Caki2 (cell line): ENCODE results near the gene KDM2B. TPM values are rescaled to one million over a fixed set of nuclear protein-coding genes. Genes with fewer than 3 reads are reported as not detected.

Source experiments
- DNase-seq: peaks from one replicate; pipeline ENCODE4 v3.0.0-alpha.2; 2015; ENCODE audit warnings: low read depth
- in situ Hi-C: cut with HindIII; loops from 2 replicates; pipeline ENCODE4 v1.10.0; 2016; ENCODE audit warnings: low sequenced_read_pairs, low pct_unique_long_range_greater_than_20kb, mixed read lengths
- total RNA-seq: library from RNA; depleted of rRNA; stranded (reverse); fragments of >200 nt; shearing (Covaris generic); gene quantifications from 2 replicates; pipeline ENCODE4 v1.2.3, GENCODE V29; 2014; ENCODE audit warnings: low replicate concordance

The KDM2B gene
- total RNA-seq, 1 experiment from 2014 or later, result 25.8 TPM

DNA sequence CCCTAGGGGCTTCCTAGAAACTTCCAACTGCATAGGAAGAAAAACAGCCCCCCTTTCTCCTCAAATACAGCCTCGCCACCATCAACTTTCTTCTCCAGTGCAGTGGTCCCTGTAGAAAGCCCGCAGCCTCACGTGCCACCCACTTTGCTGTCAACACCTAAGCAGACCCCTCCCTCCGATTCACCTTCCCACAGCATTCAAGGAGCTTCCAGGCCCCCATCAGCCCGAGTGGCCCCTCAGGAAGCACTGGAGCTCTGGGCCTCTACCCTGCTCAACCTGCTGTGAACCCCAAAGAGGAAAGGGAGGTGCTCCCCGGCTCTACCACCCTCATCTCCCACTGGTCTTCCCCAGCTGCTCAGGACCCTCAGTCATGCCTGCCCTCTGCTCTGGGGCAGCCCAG lies 125.9 kb downstream of the KDM2B start:
- in situ Hi-C loops, result no loop called here
- no peak for DNase-seq

DNA sequence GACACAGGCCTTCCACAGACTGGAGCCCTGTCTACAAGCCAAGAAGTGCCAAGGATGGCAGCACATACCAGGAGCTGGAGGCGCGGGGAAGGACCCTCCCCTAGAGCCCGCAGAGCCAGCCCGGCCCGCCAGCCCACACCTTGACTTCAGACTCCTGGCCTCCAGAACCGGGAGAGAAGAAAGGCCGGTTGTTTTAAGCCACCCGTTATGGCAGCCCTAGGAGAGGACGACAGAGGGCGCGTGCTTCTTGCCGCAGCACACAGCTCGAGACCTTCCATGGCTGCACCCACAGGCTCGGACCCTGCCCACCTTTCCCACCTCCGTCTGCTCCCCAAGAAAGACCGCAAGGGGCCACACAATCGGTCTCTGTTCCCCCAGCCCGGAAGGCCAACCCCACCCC lies 127.2 kb downstream of the KDM2B start:
- in situ Hi-C loops, result no loop called here
- no peak for DNase-seq

- in situ Hi-C loops, result no loop called here
- DNase-seq, result no peak
Observed at GRCh38 chr12:121452985-121453360, 127.8 kb downstream of the KDM2B start.

DNA sequence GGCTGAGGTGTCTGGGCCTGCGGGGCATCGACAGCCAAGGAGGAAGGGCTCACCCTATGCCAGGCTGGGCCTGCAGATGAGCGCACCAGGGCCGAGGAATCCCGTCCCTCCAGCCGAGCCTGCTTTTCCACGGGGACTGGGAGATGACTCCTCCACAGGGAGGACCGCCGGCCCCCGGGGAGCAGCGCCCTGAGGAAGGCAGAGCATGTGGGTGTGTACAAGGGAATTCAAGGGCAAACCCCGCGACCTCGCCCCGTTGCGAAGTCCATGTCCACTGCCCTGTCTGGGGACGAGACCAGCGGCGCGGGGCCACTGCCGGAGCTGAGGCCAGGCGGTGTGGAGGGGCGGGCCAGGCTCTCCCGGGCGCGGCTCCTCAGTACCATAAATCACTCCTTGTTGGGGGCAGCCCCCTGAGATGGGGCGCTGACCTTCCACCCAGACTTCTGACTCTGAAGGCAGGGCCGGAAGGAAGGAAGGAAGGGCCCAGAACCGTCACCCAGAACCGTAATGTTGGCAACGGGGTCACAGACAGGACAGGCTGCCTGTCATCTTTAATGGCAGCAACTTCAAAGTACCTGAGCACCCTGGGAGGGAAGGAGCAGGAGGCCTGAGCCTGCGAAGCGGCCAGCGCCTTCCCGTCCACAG lies 128.4 kb downstream of the KDM2B start:
- in situ Hi-C loops, result no loop called here
- DNase-seq, result no peak

GRCh38 chr12:121451961-121452339 lies 128.9 kb downstream of the KDM2B start:
- in situ Hi-C loops, result no loop called here
- DNase-seq, result no peak

DNA sequence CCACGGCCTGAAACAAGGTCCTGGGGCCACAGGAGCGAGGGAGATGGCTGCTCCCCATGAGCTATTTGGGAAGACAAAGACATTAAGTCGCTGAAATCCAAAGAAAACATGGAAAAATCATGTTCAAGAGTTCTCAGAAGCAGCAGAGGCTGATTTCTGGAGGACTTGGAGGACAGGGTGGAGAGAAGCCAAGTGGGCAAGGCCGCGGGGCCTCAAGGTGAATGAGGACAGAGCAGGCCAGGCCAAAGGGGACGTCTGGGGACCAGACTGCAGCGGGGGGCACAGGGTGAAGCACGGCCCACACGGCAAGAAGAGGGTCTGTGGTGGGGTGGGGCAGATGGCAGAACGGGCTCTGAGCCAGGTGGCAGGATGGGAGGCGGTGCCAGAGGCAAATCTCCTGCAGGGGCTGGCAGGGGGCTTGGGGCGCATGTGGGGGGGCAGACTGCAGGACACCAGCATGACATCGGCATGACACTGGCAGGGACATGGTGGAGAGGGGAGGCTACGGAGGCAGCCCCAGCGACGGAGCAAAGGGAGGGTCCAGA lies 132.0 kb downstream of the KDM2B start:
- in situ Hi-C loops, result no loop called here
- DNase-seq, result no peak

- in situ Hi-C loops, result no loop called here
- no peak for DNase-seq
Observed at GRCh38 chr12:121446750-121447149, 134.1 kb downstream of the KDM2B start.

DNA sequence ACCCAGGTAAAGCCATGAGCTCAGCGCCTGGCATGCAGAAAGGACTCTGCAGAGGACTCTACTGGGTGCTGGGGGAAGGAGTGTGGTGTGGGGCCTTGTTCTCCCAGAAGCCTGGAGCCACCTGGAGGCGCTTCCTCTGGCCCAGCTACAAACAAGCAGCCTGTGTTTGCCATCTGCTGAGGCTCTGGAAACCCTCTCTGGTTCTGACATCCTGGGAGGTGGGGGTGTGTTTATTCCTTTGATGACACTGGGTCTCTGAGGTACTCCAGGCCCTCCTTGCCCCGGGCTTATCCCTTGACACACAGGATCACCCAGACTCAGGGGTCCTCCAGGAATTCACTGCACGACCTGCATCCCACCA lies 136.0 kb downstream of the KDM2B start:
- DNase-seq, result no peak
- in situ Hi-C loops, result no loop called here

GRCh38 chr12:121443911-121444841 lies 136.6 kb downstream of the KDM2B start:
- no peak for DNase-seq
- in situ Hi-C loops, result no loop called here

DNA sequence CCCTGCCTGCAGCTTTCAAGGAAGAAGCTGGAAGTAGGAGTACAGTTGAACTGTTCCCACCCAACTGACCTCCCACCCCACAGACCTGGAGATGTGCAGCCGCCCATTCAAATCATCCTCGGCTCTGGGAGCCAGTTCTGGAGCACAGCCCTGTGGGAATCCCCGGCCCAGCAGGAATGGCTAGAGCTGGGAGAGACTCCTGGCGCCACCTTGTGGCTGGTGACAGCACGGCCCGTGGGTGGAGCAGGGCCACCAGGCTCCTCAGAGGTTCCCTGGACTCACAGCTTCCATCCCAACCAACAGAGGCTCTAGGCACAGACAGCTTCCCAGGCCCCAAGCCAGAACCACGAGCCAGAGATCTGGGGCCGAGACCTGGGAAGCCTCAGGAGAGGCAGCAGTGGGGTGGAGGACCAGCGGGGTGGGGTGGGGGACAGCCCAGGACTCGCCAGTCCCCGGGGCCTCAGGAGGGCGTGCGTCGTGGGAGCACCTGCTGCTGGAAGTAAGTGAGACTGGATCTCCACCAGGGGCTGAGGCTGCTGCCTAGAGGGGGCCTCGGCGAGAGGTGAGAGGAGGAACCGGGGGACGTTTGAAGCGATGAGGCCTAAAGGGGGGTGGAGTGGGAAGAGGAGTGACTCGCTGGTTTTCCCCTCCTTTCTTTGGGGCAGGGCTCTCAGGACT lies 137.5 kb downstream of the KDM2B start:
- in situ Hi-C loops, result no loop called here
- peak; percentile 66 for DNase-seq

DNA sequence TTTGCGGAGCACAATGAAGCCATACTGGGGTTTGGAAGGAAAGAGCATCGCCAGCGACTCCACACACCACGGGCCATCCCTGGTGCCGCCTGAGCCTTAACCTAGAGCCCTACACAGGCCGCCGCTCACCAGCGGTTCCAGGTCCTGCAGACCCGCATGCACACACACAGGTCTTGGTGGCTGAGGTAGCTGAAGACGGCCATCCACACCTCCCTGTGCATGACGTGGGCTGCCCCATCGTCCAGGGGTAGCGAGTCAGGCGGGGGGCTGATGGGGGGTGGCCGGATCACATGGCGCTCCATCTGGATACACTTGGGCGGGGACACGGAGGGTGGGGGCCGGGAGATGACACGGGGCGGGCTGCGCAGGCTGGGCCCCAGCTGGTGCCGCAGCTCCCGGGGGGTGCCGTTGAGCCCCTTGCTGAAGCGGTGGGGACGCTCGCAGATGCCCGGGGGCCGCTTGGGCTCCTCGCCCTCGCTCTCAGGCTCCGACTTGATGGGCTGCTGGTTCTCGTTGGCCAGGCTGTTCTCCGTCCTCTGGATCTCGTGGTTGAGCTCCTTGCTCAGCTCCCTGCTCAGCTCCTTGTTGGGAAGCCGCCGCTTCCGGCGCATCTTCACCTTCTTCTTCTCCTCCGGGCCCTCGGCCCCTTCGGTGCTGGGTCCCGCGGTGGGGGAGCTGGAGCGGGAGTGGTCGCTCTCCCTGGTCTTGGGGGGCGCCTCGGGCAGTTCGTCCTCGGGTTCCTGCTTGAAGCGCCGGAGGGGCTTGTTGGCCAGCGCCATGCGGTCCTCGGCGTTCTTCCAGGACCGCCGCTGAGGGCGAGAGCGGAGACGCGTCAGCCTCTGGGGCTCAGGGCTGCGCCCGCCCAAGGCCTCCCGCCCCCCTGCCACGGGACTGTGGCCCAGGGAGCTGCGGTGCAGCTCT lies 138.5 kb downstream of the KDM2B start:
- in situ Hi-C loops, result no loop called here

DNA sequence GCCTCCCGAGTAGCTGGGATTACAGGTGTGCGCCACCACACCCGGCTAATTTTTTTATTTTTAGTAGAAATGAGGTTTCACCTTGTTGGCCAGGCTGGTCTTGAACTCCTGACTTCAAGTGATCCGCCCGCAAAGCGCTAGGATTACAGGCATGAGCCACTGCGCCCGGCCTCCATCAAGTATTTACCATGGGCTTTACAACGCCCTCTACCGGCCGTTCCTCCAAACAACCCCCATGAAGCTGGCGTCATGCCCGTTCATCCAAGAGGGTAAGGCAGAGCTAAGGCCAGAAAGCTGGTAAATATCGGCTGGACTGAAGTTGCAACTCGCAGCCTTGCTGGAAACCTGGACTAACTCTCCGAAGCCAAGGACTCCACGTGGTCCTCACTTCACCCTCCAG lies 139.3 kb downstream of the KDM2B start:
- in situ Hi-C loops, result no loop called here
- DNase-seq, result no peak

More for the DNA sequence above, 138.5 kb downstream of the KDM2B start:
- DNase-seq, result no peak

GRCh38 chr12:121440768-121441167 lies 140.1 kb downstream of the KDM2B start:
- DNase-seq, result no peak
- in situ Hi-C loops, result no loop called here

- in situ Hi-C loops, result no loop called here
- DNase-seq, result no peak
Observed at GRCh38 chr12:121439715-121440114, 141.1 kb downstream of the KDM2B start.

- in situ Hi-C loops, result no loop called here
- no peak for DNase-seq
Observed at GRCh38 chr12:121438905-121439304, 141.9 kb downstream of the KDM2B start.

GRCh38 chr12:121436706-121437105 lies 144.1 kb downstream of the KDM2B start:
- in situ Hi-C loops, result no loop called here
- no peak for DNase-seq

DNA sequence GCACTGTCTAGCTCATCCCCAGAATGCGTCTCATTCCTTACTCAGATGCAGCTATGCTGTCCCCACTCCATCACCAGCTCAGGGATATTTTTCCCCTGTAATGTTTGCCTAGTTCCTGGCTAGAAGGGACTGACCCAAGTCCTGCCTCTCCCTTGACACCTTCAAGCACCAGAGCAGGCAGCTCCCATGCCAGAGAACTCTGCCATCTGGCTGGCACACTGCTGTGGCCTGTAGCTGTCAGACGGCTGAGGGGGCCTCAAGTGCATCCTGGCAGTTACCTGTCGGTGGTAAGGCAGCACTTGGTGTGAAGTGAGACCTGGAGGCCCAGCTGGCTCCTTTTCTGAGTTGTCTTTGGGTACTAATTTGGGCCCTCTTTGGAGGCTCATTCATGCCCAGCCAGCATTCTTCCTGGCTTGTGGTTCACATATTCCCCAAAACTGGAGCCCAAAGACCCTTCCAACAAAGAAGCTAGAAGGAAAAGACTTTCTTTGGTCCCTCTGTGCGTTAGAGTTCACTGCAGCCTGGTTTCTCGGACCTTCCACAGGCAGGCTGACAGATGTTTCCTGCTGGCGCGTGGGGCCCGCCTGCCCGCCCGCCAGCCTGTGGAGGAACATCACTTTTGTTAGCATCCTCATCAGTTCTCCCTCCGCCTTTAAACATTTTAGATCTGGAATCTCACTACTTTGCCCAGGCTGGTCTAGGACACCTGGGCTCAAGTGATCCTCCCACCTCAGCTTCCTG lies 147.9 kb downstream of the KDM2B start:
- no peak for DNase-seq
- in situ Hi-C loops, result no loop called here
